K562 (cell line): ENCODE measurements around the gene NCOA6. TPM values are rescaled to one million over a fixed set of nuclear protein-coding genes. Genes with fewer than 3 reads are reported as not detected.
A peak's percentile ranks its signal among the peaks of the same experiment; 100 is the strongest.

Source experiments
- ATAC-seq: fragments of 200-7000 bp; cut with Tn5 transposase; 3 replicates; pipeline ENCODE4 v1.9.1; 2020; ENCODE audit warnings: moderate library complexity
- BruUV-seq: library from RNA; stranded (reverse); fragments of 400-500 nt; replicated peaks from 2 replicates; lab custom pipeline; 2021; lab: Mats Ljungman, UMichigan
- CTCF ChIA-PET: fragments of 300-600 bp; formaldehyde crosslinking; extraction: SDS; loops from one replicate; lab custom pipeline; 2021; ENCODE audit warnings: low intra/inter-chr PET ratio; lab: Yijun Ruan, JAX
- POLR2A ChIA-PET: fragments of 300-600, 350-650 bp; sonication (Branson Sonifier 250); formaldehyde crosslinking; extraction: SDS; loops from one replicate; lab custom pipeline; 2021; ENCODE audit warnings: antibody characterized with exemption, inconsistent platforms; lab: Yijun Ruan, JAX
- DNase-seq, 4 experiments: peaks; one replicate each; pipeline versions ENCODE4 v3.0.0 to v3.0.0-alpha.2; 2011 to 2018; ENCODE audit warnings: low spot score in 3 of 4, mixed read lengths in 3 of 4; ENCODE audit errors: extremely low read depth in 1 of 4
- FAIRE-seq: peaks from 2 replicates; lab custom pipeline; 2011; peaks lifted over from hg19 to GRCh38; lab: Jason Lieb, UNC
- H2AFZ ChIP-seq: 2 replicates; pipeline ENCODE4 v1.6.0; 2011; ENCODE audit warnings: low read depth, low read length, control low read depth, inconsistent platforms
- H3K27ac ChIP-seq: fragments of 200-600 bp; 3 replicates; pipeline ENCODE4 v1.8.0; 2011; ENCODE audit warnings: low read depth, mild to moderate bottlenecking, control low read depth, inconsistent platforms, low read length, moderate library complexity, mixed read lengths; ENCODE audit errors: extremely low read depth
- H3K27me3 ChIP-seq, 2 experiments: fragments of 300-600 bp in 1 of 2; 2 replicates in 1 of 2; 3 replicates in 1 of 2; pipeline versions ENCODE4 v1.6.0 to v1.8.0; 2011; ENCODE audit warnings: inconsistent platforms in 2 of 2, low read length in 2 of 2, mild to moderate bottlenecking in 1 of 2, mixed read lengths in 1 of 2, moderate library complexity in 1 of 2; ENCODE audit not compliant: control insufficient read depth in 2 of 2, insufficient read depth in 2 of 2
- H3K36me3 ChIP-seq: fragments of 300-600 bp; 3 replicates; pipeline ENCODE4 v1.8.0; 2011; ENCODE audit warnings: mild to moderate bottlenecking, low read length, inconsistent platforms; ENCODE audit not compliant: control insufficient read depth, insufficient read depth
- H3K4me1 ChIP-seq, 2 experiments: fragments of 200-600 bp in 1 of 2; replicated peaks in 1 of 2; 2 replicates in 1 of 2; 3 replicates in 1 of 2; pipeline versions ENCODE4 v1.5.1 to v1.8.0; 2011; ENCODE audit warnings: inconsistent platforms in 2 of 2, low read length in 2 of 2, mild to moderate bottlenecking in 1 of 2, mixed read lengths in 1 of 2, moderate library complexity in 1 of 2; ENCODE audit not compliant: control insufficient read depth in 2 of 2, insufficient read depth in 2 of 2
- H3K4me2 ChIP-seq: 2 replicates; pipeline ENCODE4 v1.6.1; 2011; ENCODE audit warnings: low read length, control low read depth, inconsistent platforms, mixed read lengths; ENCODE audit not compliant: insufficient read depth
- H3K4me3 ChIP-seq: fragments of 200-600 bp; sonication (generic), shearing (Covaris generic); 2 replicates; pipeline ENCODE4 v1.5.1; 2016; ENCODE audit warnings: control low read depth, inconsistent platforms
- H3K79me2 ChIP-seq: fragments of 200-600 bp; 3 replicates; pipeline ENCODE4 v1.8.0; 2011; ENCODE audit warnings: low read length, inconsistent platforms; ENCODE audit not compliant: control insufficient read depth, insufficient read depth
- H3K9ac ChIP-seq, 2 experiments: 2 replicates each; pipeline versions ENCODE4 v1.6.0 to v1.6.1; 2011; ENCODE audit warnings: low read depth in 2 of 2, low read length in 2 of 2, control low read depth in 1 of 2, inconsistent platforms in 1 of 2, mild to moderate bottlenecking in 1 of 2, mixed read lengths in 1 of 2; ENCODE audit not compliant: insufficient read depth in 1 of 2
- H3K9me1 ChIP-seq: one replicate; pipeline ENCODE4 v1.6.0; 2011; ENCODE audit warnings: inconsistent platforms, mild to moderate bottlenecking, low read length, moderate library complexity; ENCODE audit not compliant: control insufficient read depth, insufficient read depth
- H3K9me3 ChIP-seq: replicated peaks from 2 replicates; pipeline ENCODE4 v1.5.1; 2011; ENCODE audit warnings: low read depth, low read length, inconsistent platforms; ENCODE audit not compliant: control insufficient read depth, insufficient read depth
- H4K20me1 ChIP-seq: replicated peaks from 2 replicates; pipeline ENCODE4 v1.6.1; 2011; ENCODE audit warnings: low read length, inconsistent platforms, mixed read lengths; ENCODE audit not compliant: control insufficient read depth, insufficient read depth
- GTF2E2 ChIP-seq: fragments of 200-800 bp; sonication (Bioruptor generic); IDR thresholded peaks from 2 replicates; pipeline ENCODE4 v1.6.1; 2016; ENCODE audit warnings: missing genetic modification characterization, missing compliant biosample characterization
- HSF4 ChIP-seq: fragments of 250-450 bp; sonication (Bioruptor Pico); IDR thresholded peaks from 2 replicates; pipeline ENCODE4 v2.1.2; 2022; ENCODE audit warnings: mild to moderate bottlenecking, moderate library complexity, borderline replicate concordance
- RBBP5 ChIP-seq: fragments of 200-600 bp; sonication (generic); IDR thresholded peaks from 2 replicates; pipeline ENCODE4 v1.6.1; 2012; ENCODE audit warnings: borderline replicate concordance, mild to moderate bottlenecking, low read length, control low read depth, inconsistent platforms; ENCODE audit not compliant: insufficient read depth, poor library complexity, severe bottlenecking
- TEAD4 ChIP-seq, 2 experiments: sonication (generic) in 1 of 2; formaldehyde crosslinking in 1 of 2; IDR thresholded peaks; 2 replicates each; pipeline versions ENCODE4 v1.6.1 to v1.8.0; 2012 to 2022; ENCODE audit warnings: borderline replicate concordance in 1 of 2, inconsistent platforms in 1 of 2, low read length in 1 of 2, mild to moderate bottlenecking in 1 of 2, missing genetic modification reagents in 1 of 2
- WGBS: fragments of 100-300 bp; shearing (Covaris generic); methylation state at CpG from one replicate; pipeline ENCODE4 v1.1.6; 2016; ENCODE audit warnings: low coverage, mixed read lengths; ENCODE audit not compliant: insufficient coverage; ENCODE audit errors: missing lambda C conversion rate; 5-methylcytosine and 5-hydroxymethylcytosine counted together
- in situ Hi-C: fragments of 300-500 bp; cut with MboI; formaldehyde crosslinking; loops from 4 replicates; pipeline ENCODE4 v1.15.0; 2018; ENCODE audit warnings: inconsistent platforms, mixed read lengths
- intact Hi-C: fragments of 100-400 bp; cut with micrococcal nuclease; formaldehyde crosslinking; loops from 2 replicates; pipeline ENCODE4 v1.14.2; 2022
- polyA plus RNA-seq, 8 experiments: library from polyadenylated mRNA; depleted of rRNA in 4 of 8; stranded (reverse) in 5 of 8; unstranded in 3 of 8; fragments of >200 nt; fragmentation: Nextera tagmentation in 2 of 8; fragmentation: Illumina TruSeq in 1 of 8; extraction: Ambion mirVana in 2 of 8; extraction: Trizol in 1 of 8; gene quantifications; 2 replicates each; pipeline versions ENCODE4 v1.2.1 to v1.2.3, GENCODE V29; 2011 to 2014; ENCODE audit warnings: inconsistent platforms in 1 of 8, missing spikeins in 1 of 8
- total RNA-seq, 7 experiments: library from RNA; depleted of rRNA in 6 of 7; stranded (reverse); fragments of >200 nt in 6 of 7; fragmentation: Illumina TruSeq in 2 of 7; extraction: Trizol in 2 of 7; gene quantifications; 2 replicates each; pipeline versions ENCODE4 v1.2.1 to v1.2.3, GENCODE V29; 2011 to 2021; ENCODE audit warnings: low replicate concordance in 1 of 7

The NCOA6 gene
- total and polyA plus RNA-seq, 9 of the 15 experiments (the other 6 are each of a cell fraction or from before 2014, with no cell fraction given) = 6.1 to 25.0 (median 9.5) TPM

- no peaks in the 10 kb centered on the region for H3K9me1 ChIP-seq
- H2AFZ ChIP-seq = no peak overlapping the region
- intact Hi-C loops (loop anchor here (5.0 kb wide), 1 partner anchor 55 kb away; no protein-coding TSS in a partner anchor), in situ Hi-C loops (no loop called here)
- no peaks in the 10 kb centered on the region for H3K9me3 ChIP-seq
- BruUV-seq = no TSS peak
- ChIA-PET CTCF (interaction anchor here (0.7 kb wide), 1 partner anchor 33 kb away, joined by 3 read pairs; no protein-coding TSS in a partner anchor), POLR2A (interaction anchor here (0.6 to 1.1 kb wide), 2 partner anchors 13 to 47 kb away, joined by 3 read pairs; no protein-coding TSS in a partner anchor)
- H3K4me3 ChIP-seq = no peak overlapping the region
- no peaks in the 10 kb centered on the region for H3K79me2 ChIP-seq
- H3K4me2 ChIP-seq = no peak overlapping the region
- no peaks in the 10 kb centered on the region for H3K27me3 ChIP-seq
- no peak overlapping the region; a peak in 1 of 4 replicates for H3K9ac ChIP-seq
- FAIRE-seq (no peak), DNase-seq (no peak), ATAC-seq (no peak)
- TF ChIP-seq HSF4 (no peak), TEAD4 (IDR thresholded peaks at IDR 0.05; ENCODE audit: low read length) (no peak), TEAD4 (CRISPR knock-in tag; IDR thresholded peaks at IDR 0.05; ENCODE audit: borderline replicate concordance) (no peak), GTF2E2 (tag) (0 out of 2 replicates have a peak, but pooled peaks have one; percentile 2), RBBP5 (no peak)
- H3K4me1 ChIP-seq = peaks cover 32 to 37% of the 10 kb centered on the region in 2 experiments
- H3K27ac ChIP-seq = no peak overlapping the region
- 0 out of 2 replicates have a peak, but pooled peaks cover 2% of the 10 kb centered on the region for H4K20me1 ChIP-seq
- H3K36me3 ChIP-seq = peaks cover 13% of the 10 kb centered on the region; the same call in 2 of the 3 replicates
- WGBS = 72% methylated on average over 3 of the region's 3 CpGs
These were observed 113.5 kb downstream of the NCOA6 start for GRCh38 chr20:34711813-34712430.
